ENCODE results near the gene BRIP1. TPM values are rescaled to one million over a fixed set of nuclear protein-coding genes. Genes with fewer than 3 reads are reported as not detected.

The BRIP1 gene
- total and polyA plus RNA-seq, 9 of the 15 experiments (the other 6 are each of a cell fraction or from before 2014, with no cell fraction given): 2.4 to 17.5 (median 11.2) TPM

- ATAC-seq: no peak
- Histone ChIP-seq H3K9ac (ENCODE audit: insufficient read depth in 1 of 2, low read depth in 2 of 2, low read length in 2 of 2) (no peak overlapping the region), H3K9me3 (replicated peaks; ENCODE audit: control insufficient read depth, insufficient read depth, low read depth, low read length) (no peaks in the 10 kb centered on the region), H3K27ac (ENCODE audit: extremely low read depth, low read depth, low read length) (no peak overlapping the region), H3K4me2 (ENCODE audit: insufficient read depth, low read length) (no peak overlapping the region), H3K27me3 (ENCODE audit: control insufficient read depth in 2 of 2, insufficient read depth in 2 of 2, low read length in 2 of 2) (no peaks in the 10 kb centered on the region), H4K20me1 (replicated peaks; ENCODE audit: control insufficient read depth, insufficient read depth, low read length) (no peaks in the 10 kb centered on the region), H3K36me3 (ENCODE audit: control insufficient read depth, insufficient read depth, low read length) (peaks cover 63% of the 10 kb centered on the region), H3K9me1 (ENCODE audit: control insufficient read depth, insufficient read depth, low read length) (no peaks in the 10 kb centered on the region), H2AFZ (ENCODE audit: low read depth, low read length) (no peak overlapping the region), H3K79me2 (ENCODE audit: control insufficient read depth, insufficient read depth, low read length) (no peaks in the 10 kb centered on the region), H3K4me1 (replicated peaks in 1 of 2; ENCODE audit: control insufficient read depth in 2 of 2, insufficient read depth in 2 of 2, low read length in 2 of 2) (no peaks in the 10 kb centered on the region), H3K4me3 (no peak overlapping the region)
- intact Hi-C loops (cut with micrococcal nuclease): no loop called here
- TF ChIP-seq TCFL5 (CRISPR knock-in tag; conservative IDR thresholded peaks at IDR 0.05) (no peak), E4F1 (CRISPR knock-in tag; IDR thresholded peaks at IDR 0.05; ENCODE audit: borderline replicate concordance) (no peak), ZBTB11 (CRISPR knock-in tag; IDR thresholded peaks at IDR 0.05) (peak in 1 of 3 experiments; percentile 62; a peak in 2 of 6 replicates), PBX2 (CRISPR knock-in tag; IDR thresholded peaks at IDR 0.05; ENCODE audit: low read depth) (no peak), PBX2 (tag; conservative IDR thresholded peaks at IDR 0.05; ENCODE audit: low read depth) (no peak), TSHZ1 (CRISPR knock-in tag; IDR thresholded peaks at IDR 0.05) (no peak)
- 88% methylated on average over 5 of the region's 5 CpGs for WGBS (ENCODE audit: insufficient coverage, low coverage, missing lambda C conversion rate)
- POLR2A ChIA-PET: interaction anchor here (0.9 kb wide), 1 partner anchor 41 kb away, joined by 4 read pairs; the partner anchor contains the start of gene BRIP1
- CTCF ChIA-PET (ENCODE audit: low intra/inter-chr PET ratio): no interaction called here
- FAIRE-seq: no peak
- no TSS peak for BruUV-seq (replicated peaks)
- no peak for DNase-seq (ENCODE audit: extremely low read depth in 1 of 4, low spot score in 3 of 4)
- in situ Hi-C loops (cut with MboI): no loop called here
These were observed 40.9 kb upstream of the BRIP1 start for GRCh38 chr17:61904094-61904710.
